C4-2B (cell line): ENCODE measurements around the gene OPN4.

ENCODE experiments used
- H3K27ac ChIP-seq: fragments of 450-650 bp; 2 replicates; pipeline ENCODE4 v1.5.1; 2017
- CTCF ChIP-seq: fragments of 450-650 bp; conservative IDR thresholded peaks from 2 replicates; pipeline ENCODE4 v1.5.1; 2017; ENCODE audit warnings: mild to moderate bottlenecking
- ZFX ChIP-seq: fragments of 450-650 bp; IDR thresholded peaks from 2 replicates; pipeline ENCODE4 v1.6.1; 2017

The OPN4 gene

GRCh38 chr10:86670290-86670811, 16.0 kb downstream of the OPN4 start:
- H3K27ac ChIP-seq: no peak overlapping the region
- no peak for TF ChIP-seq CTCF
- TF ChIP-seq ZFX: no peak

GRCh38 chr10:86670876-86671275, 16.5 kb downstream of the OPN4 start:
- H3K27ac ChIP-seq: no peak overlapping the region

GRCh38 chr10:86671419-86671818, 17.1 kb downstream of the OPN4 start:
- no peak overlapping the region for H3K27ac ChIP-seq
- no peak for TF ChIP-seq CTCF
- TF ChIP-seq ZFX: no peak

More at GRCh38 chr10:86670876-86671275, 16.5 kb downstream of the OPN4 start:
- no peak for TF ChIP-seq CTCF
- TF ChIP-seq ZFX: no peak

GRCh38 chr10:86671985-86672710, 17.8 kb downstream of the OPN4 start:
- no peak for TF ChIP-seq CTCF
- no peak for TF ChIP-seq ZFX
- H3K27ac ChIP-seq: no peak overlapping the region

- no peak for TF ChIP-seq ZFX
- no peak for TF ChIP-seq CTCF
- H3K27ac ChIP-seq: no peak overlapping the region
Measured at GRCh38 chr10:86673216-86673826, 19.0 kb downstream of the OPN4 start.

- no peak overlapping the region for H3K27ac ChIP-seq
- TF ChIP-seq ZFX (no peak), CTCF (no peak)
Measured at GRCh38 chr10:86673827-86674581, 19.7 kb downstream of the OPN4 start.

- TF ChIP-seq ZFX: no peak
- TF ChIP-seq CTCF: no peak
- no peak overlapping the region for H3K27ac ChIP-seq
Measured at GRCh38 chr10:86674912-86675311, 20.6 kb downstream of the OPN4 start.
